Thoracic aorta (tissue), 2 donors: Measurements from ENCODE around the gene MORF4L1. TPM values are rescaled to one million over a fixed set of nuclear protein-coding genes. Genes with fewer than 3 reads are reported as not detected.
"Not testable (repeated sequence)": the region's sequence is repeated elsewhere in the genome, so short reads cannot be mapped to it uniquely, and the experiment has no call there.

Source experiments
- ATAC-seq: fragments of 150-250 bp; one replicate; pipeline ENCODE4 v1.8.0; 2017; ENCODE audit warnings: low read depth; ENCODE audit not compliant: insufficient number of reproducible peaks, low FRiP score
- DNase-seq: peaks from one replicate; pipeline ENCODE4 v3.0.0-alpha.2; 2020; ENCODE audit warnings: low spot score
- H3K27ac ChIP-seq, 2 donors: fragments of 200-600 bp; sonication (generic); 1 replicate in 1 of 2; 2 replicates in 1 of 2; pipeline ENCODE4 v1.5.1; 2016; ENCODE audit warnings: mild to moderate bottlenecking in 2 of 2, moderate library complexity in 2 of 2
- H3K27me3 ChIP-seq: fragments of 200-600 bp; sonication (generic); replicated peaks from 2 replicates; pipeline ENCODE4 v1.6.0; 2016; ENCODE audit warnings: mild to moderate bottlenecking; ENCODE audit not compliant: insufficient read depth
- H3K36me3 ChIP-seq: fragments of 200-600 bp; sonication (generic); one replicate; pipeline ENCODE4 v1.5.1; 2016
- H3K4me1 ChIP-seq, 2 donors: fragments of 200-600 bp; sonication (generic); 1 replicate in 1 of 2; 2 replicates in 1 of 2; pipeline versions ENCODE4 v1.5.1 to v1.6.0; 2016; ENCODE audit warnings: low read depth in 2 of 2, mild to moderate bottlenecking in 1 of 2; ENCODE audit not compliant: control insufficient read depth in 1 of 2
- H3K4me3 ChIP-seq: fragments of 200-600 bp; sonication (generic); 2 replicates; pipeline ENCODE4 v1.5.1; 2016; ENCODE audit warnings: mild to moderate bottlenecking
- H3K9me3 ChIP-seq: fragments of 200-600 bp; sonication (generic); 2 replicates; pipeline ENCODE4 v1.5.1; 2016
- CTCF ChIP-seq: fragments of 200-600 bp; sonication (generic); IDR thresholded peaks from one replicate; pipeline ENCODE4 v1.5.1; 2019; ENCODE audit warnings: antibody characterized with exemption
- total RNA-seq, 2 donors: library from RNA; depleted of rRNA; stranded (reverse); fragments of >200 nt; gene quantifications; one replicate each; pipeline versions ENCODE4 v1.1.0 to v1.2.3, GENCODE V29; 2016

The MORF4L1 gene
- total RNA-seq, 2 donors from 2014 or later: 330 to 355 TPM

GRCh38 chr15:78898540-78898939, 25.9 kb downstream of the MORF4L1 start:
- H3K27me3 ChIP-seq: no peaks in the 10 kb centered on the region
- TF ChIP-seq CTCF: no peak
- peaks cover 3 to 24% of the 10 kb centered on the region in 2 donors for H3K4me1 ChIP-seq
- no peaks in the 10 kb centered on the region for H3K9me3 ChIP-seq
- H3K36me3 ChIP-seq: peaks cover 65% of the 10 kb centered on the region
- DNase-seq (no peak), ATAC-seq (no peak)
- H3K27ac ChIP-seq: no peak overlapping the region
- no peak overlapping the region for H3K4me3 ChIP-seq

GRCh38 chr15:78900819-78901533, 28.3 kb downstream of the MORF4L1 start:
- not testable (repeated sequence) for H3K27ac ChIP-seq, H3K27me3 ChIP-seq, H3K9me3 ChIP-seq, ATAC-seq, H3K4me3 ChIP-seq, DNase-seq
- Histone ChIP-seq H3K4me1 (peaks cover 4 to 44% of the 10 kb centered on the region in 2 donors), H3K36me3 (peaks cover 59% of the 10 kb centered on the region)

GRCh38 chr15:78902281-78903032, 29.8 kb downstream of the MORF4L1 start:
- H3K27ac ChIP-seq: peak overlapping the region; percentile 11 to 28
- DNase-seq, ATAC-seq, H3K4me3 ChIP-seq, H3K27me3 ChIP-seq, H3K9me3 ChIP-seq: not testable (repeated sequence)
- peaks cover 56% of the 10 kb centered on the region for H3K36me3 ChIP-seq
- H3K4me1 ChIP-seq: peaks cover 11 to 58% of the 10 kb centered on the region in 2 donors

- no peaks in the 10 kb centered on the region for H3K9me3 ChIP-seq
- TF ChIP-seq CTCF: no peak
- H3K4me1 ChIP-seq: peaks cover 11 to 62% of the 10 kb centered on the region in 2 donors
- no peaks in the 10 kb centered on the region for H3K27me3 ChIP-seq
- H3K36me3 ChIP-seq: peaks cover 44% of the 10 kb centered on the region
- DNase-seq (no peak), ATAC-seq (no peak)
- H3K4me3 ChIP-seq: no peak overlapping the region
- no peak overlapping the region for H3K27ac ChIP-seq
Measured at GRCh38 chr15:78904599-78905358, 32.1 kb downstream of the MORF4L1 start.

- peaks cover 45% of the 10 kb centered on the region for H3K36me3 ChIP-seq
- peak; percentile 91 for ATAC-seq
Measured at GRCh38 chr15:78906316-78906620, 33.6 kb downstream of the MORF4L1 start.

More at GRCh38 chr15:78906316-78906620, 33.6 kb downstream of the MORF4L1 start:
- Histone ChIP-seq H3K9me3 (no peaks in the 10 kb centered on the region), H3K4me1 (peaks cover 17 to 71% of the 10 kb centered on the region in 2 donors), H3K4me3 (no peak overlapping the region), H3K27me3 (no peaks in the 10 kb centered on the region), H3K27ac (peak overlapping the region; percentile 39 to 67)
- TF ChIP-seq CTCF: no peak
- peak; percentile 65 for DNase-seq
